Endothelial cell of umbilical vein (primary cell): ENCODE data around the gene GGTLC2. TPM values are rescaled to one million over a fixed set of nuclear protein-coding genes. Genes with fewer than 3 reads are reported as not detected.

ENCODE experiments used
- BruUV-seq: library from RNA; stranded (reverse); fragments of 400-500 nt; replicated peaks from 2 replicates; lab custom pipeline; 2021; lab: Mats Ljungman, UMichigan
- CTCF ChIA-PET: fragments of 300-600, 350-600 bp; sonication (Branson Sonifier 250); formaldehyde crosslinking; loops from one replicate; lab custom pipeline; 2021; ENCODE audit warnings: antibody characterized with exemption, inconsistent platforms; lab: Charles Lee
- POLR2A ChIA-PET: fragments of 300-600, 350-600 bp; sonication (Branson Sonifier 250); formaldehyde crosslinking; loops from one replicate; lab custom pipeline; 2021; ENCODE audit warnings: antibody characterized with exemption, inconsistent platforms; lab: Charles Lee
- DNase-seq: peaks from one replicate; pipeline ENCODE4 v3.0.0-alpha.2; 2011; ENCODE audit warnings: low read depth, low spot score
- FAIRE-seq: peaks from 2 replicates; lab custom pipeline; 2011; peaks lifted over from hg19 to GRCh38; lab: Jason Lieb, UNC
- H2AFZ ChIP-seq: 2 replicates; pipeline ENCODE4 v1.6.0; 2012; ENCODE audit warnings: low read depth, low read length, control low read depth, inconsistent platforms
- H3K27ac ChIP-seq: 2 replicates; pipeline ENCODE4 v1.5.1; 2011; ENCODE audit warnings: low read depth, mild to moderate bottlenecking, control low read depth, low read length, moderate library complexity; ENCODE audit not compliant: insufficient read depth
- H3K27me3 ChIP-seq, 2 experiments: 2 replicates each; pipeline versions ENCODE4 v1.6.0 to v1.6.1; 2011; ENCODE audit warnings: low read length in 2 of 2, mixed read lengths in 1 of 2; ENCODE audit not compliant: control insufficient read depth in 2 of 2, insufficient read depth in 2 of 2
- H3K36me3 ChIP-seq, 2 experiments: 2 replicates in 1 of 2; 3 replicates in 1 of 2; pipeline ENCODE4 v1.5.1; 2011; ENCODE audit warnings: low read length in 2 of 2, mild to moderate bottlenecking in 1 of 2, moderate library complexity in 1 of 2; ENCODE audit not compliant: control insufficient read depth in 2 of 2, insufficient read depth in 2 of 2; ENCODE audit errors: extremely low read depth in 1 of 2
- H3K4me1 ChIP-seq: 3 replicates; pipeline ENCODE4 v1.5.1; 2011; ENCODE audit warnings: mild to moderate bottlenecking, low read length; ENCODE audit not compliant: control insufficient read depth, insufficient read depth; ENCODE audit errors: extremely low read depth
- H3K4me2 ChIP-seq: 2 replicates; pipeline ENCODE4 v1.6.1; 2011; ENCODE audit warnings: low read length, control low read depth, mixed read lengths; ENCODE audit not compliant: insufficient read depth
- H3K4me3 ChIP-seq, 3 experiments: fragments of 200-600 bp in 1 of 3; sonication (generic), shearing (Covaris generic) in 1 of 3; replicated peaks in 1 of 3; 2 replicates each; pipeline ENCODE4 v1.5.1; 2011 to 2016; ENCODE audit warnings: control low read depth in 3 of 3, low read length in 3 of 3, mild to moderate bottlenecking in 2 of 3, inconsistent platforms in 1 of 3, low read depth in 1 of 3, moderate library complexity in 1 of 3; ENCODE audit not compliant: insufficient read depth in 1 of 3
- H3K79me2 ChIP-seq: 2 replicates; pipeline ENCODE4 v1.6.0; 2012; ENCODE audit warnings: low read length, inconsistent platforms; ENCODE audit not compliant: control insufficient read depth, insufficient read depth
- H3K9ac ChIP-seq: replicated peaks from 2 replicates; pipeline ENCODE3; 2011; ENCODE audit warnings: low read length, control low read depth; ENCODE audit not compliant: insufficient read depth; ENCODE audit errors: extremely low read depth
- H3K9me1 ChIP-seq: replicated peaks from 3 replicates; pipeline ENCODE4 v1.6.0; 2011; ENCODE audit warnings: mild to moderate bottlenecking, low read length; ENCODE audit not compliant: control insufficient read depth, insufficient read depth; ENCODE audit errors: extremely low read depth
- H3K9me3 ChIP-seq: replicated peaks from 2 replicates; pipeline ENCODE4 v1.5.1; 2012; ENCODE audit warnings: low read length, inconsistent platforms; ENCODE audit not compliant: control insufficient read depth, insufficient read depth
- H4K20me1 ChIP-seq: replicated peaks from 2 replicates; pipeline ENCODE3; 2011; ENCODE audit warnings: mild to moderate bottlenecking, low read length; ENCODE audit not compliant: control insufficient read depth, insufficient read depth; ENCODE audit errors: extremely low read depth
- EZH2 ChIP-seq: IDR thresholded peaks from 2 replicates; pipeline ENCODE4 v1.6.1; 2012; ENCODE audit warnings: borderline replicate concordance, low read depth, mild to moderate bottlenecking, moderate library complexity, low read length, inconsistent platforms; ENCODE audit not compliant: severe bottlenecking
- FOS ChIP-seq: IDR thresholded peaks from 2 replicates; pipeline ENCODE4 v1.6.1; 2011; ENCODE audit warnings: mild to moderate bottlenecking, low read length, moderate library complexity, borderline replicate concordance; ENCODE audit not compliant: insufficient read depth
- GATA2 ChIP-seq: IDR thresholded peaks from 2 replicates; pipeline ENCODE4 v1.7.0; 2011; ENCODE audit warnings: low read depth, mild to moderate bottlenecking, moderate library complexity, mixed read lengths, low read length; ENCODE audit not compliant: insufficient read length, insufficient read depth
- JUN ChIP-seq: IDR thresholded peaks from 2 replicates; pipeline ENCODE4 v1.6.1; 2011; ENCODE audit warnings: borderline replicate concordance, low read depth; ENCODE audit not compliant: insufficient read length, insufficient read depth
- MYC ChIP-seq: IDR thresholded peaks from one replicate; pipeline ENCODE4 v1.6.1; 2011; ENCODE audit warnings: mild to moderate bottlenecking, low read depth, low read length
- POLR2A ChIP-seq: IDR thresholded peaks from 2 replicates; pipeline ENCODE4 v1.6.1; 2012; ENCODE audit warnings: low read depth, mild to moderate bottlenecking, control low read depth, low read length
- POLR2AphosphoS5 ChIP-seq: IDR thresholded peaks from 2 replicates; pipeline ENCODE4 v1.6.1; 2012; ENCODE audit warnings: low read depth, mild to moderate bottlenecking, control low read depth, low read length, moderate library complexity; ENCODE audit not compliant: insufficient read depth
- dilution Hi-C: fragments of 300-500 bp; cut with MboI; formaldehyde crosslinking; loops from one replicate; pipeline ENCODE4 v1.15.0; 2019; ENCODE audit warnings: low sequenced_read_pairs; ENCODE audit not compliant: extremely low pct_ligation_motif_present
- intact Hi-C: fragments of 100-400 bp; cut with micrococcal nuclease; formaldehyde crosslinking; loops from one replicate; pipeline ENCODE4 v1.10.0; 2022
- polyA plus RNA-seq, 4 experiments: library from polyadenylated mRNA; depleted of rRNA in 3 of 4; stranded (reverse) in 3 of 4; unstranded in 1 of 4; fragments of >200 nt; gene quantifications; 2 replicates each; pipeline versions ENCODE4 v1.2.1 to v1.2.3, GENCODE V29; 2011 to 2012; ENCODE audit warnings: missing spikeins in 1 of 4
- total RNA-seq: library from RNA; stranded (reverse); gene quantifications from 2 replicates; pipeline ENCODE4 v1.2.3, GENCODE V29; 2021
- TF ChIP-seq, protein P1 (sequence below): IDR thresholded peaks from 2 replicates; pipeline ENCODE4 v1.6.1; 2011; ENCODE audit not compliant: insufficient read depth, insufficient read length
- TF ChIP-seq, protein P2 (sequence below), 2 donors: IDR thresholded peaks; 1 replicate in 1 of 2; 2 replicates in 1 of 2; pipeline ENCODE4 v1.5.1; 2011; ENCODE audit warnings: low read length in 2 of 2, mild to moderate bottlenecking in 2 of 2, moderate library complexity in 2 of 2, control low read depth in 1 of 2, inconsistent platforms in 1 of 2, low read depth in 1 of 2; ENCODE audit not compliant: insufficient read depth in 1 of 2; ENCODE audit errors: extremely low read depth in 1 of 2

GGTLC2 gene
- total and polyA plus RNA-seq, 2 donors (not counting 3 experiments of a cell fraction or from before 2014, with no cell fraction given): not detected

DNA sequence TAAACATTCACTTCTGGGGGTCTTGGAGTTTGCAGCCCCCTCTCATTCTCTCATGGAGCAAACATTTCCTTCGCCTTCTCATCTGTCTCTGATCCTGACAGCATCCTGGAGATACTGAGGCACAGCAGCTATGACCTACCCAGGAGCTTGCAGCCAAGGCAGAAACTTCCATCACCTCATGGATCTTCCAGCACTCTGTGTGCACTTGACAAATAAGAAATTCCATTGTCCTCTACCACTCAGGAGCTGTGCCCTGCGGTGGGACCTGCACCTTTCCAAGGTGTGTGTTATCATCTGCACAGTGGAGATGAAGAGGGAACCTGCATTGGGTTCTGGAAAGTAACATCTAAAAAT, 49.1 kb downstream of the GGTLC2 start:
- no peaks in the 10 kb centered on the region for H3K9me3 ChIP-seq
- no peak for FAIRE-seq
- intact Hi-C loops (no loop called here), dilution Hi-C loops (no loop called here)
- no peaks in the 10 kb centered on the region for H3K36me3 ChIP-seq
- H3K79me2 ChIP-seq: no peaks in the 10 kb centered on the region
- BruUV-seq: no TSS peak
- TF ChIP-seq JUN: no peak
- TF ChIP-seq FOS: no peak
- TF ChIP-seq, protein P1, sequence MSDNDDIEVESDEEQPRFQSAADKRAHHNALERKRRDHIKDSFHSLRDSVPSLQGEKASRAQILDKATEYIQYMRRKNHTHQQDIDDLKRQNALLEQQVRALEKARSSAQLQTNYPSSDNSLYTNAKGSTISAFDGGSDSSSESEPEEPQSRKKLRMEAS: no peak
- TF ChIP-seq, protein P2, sequence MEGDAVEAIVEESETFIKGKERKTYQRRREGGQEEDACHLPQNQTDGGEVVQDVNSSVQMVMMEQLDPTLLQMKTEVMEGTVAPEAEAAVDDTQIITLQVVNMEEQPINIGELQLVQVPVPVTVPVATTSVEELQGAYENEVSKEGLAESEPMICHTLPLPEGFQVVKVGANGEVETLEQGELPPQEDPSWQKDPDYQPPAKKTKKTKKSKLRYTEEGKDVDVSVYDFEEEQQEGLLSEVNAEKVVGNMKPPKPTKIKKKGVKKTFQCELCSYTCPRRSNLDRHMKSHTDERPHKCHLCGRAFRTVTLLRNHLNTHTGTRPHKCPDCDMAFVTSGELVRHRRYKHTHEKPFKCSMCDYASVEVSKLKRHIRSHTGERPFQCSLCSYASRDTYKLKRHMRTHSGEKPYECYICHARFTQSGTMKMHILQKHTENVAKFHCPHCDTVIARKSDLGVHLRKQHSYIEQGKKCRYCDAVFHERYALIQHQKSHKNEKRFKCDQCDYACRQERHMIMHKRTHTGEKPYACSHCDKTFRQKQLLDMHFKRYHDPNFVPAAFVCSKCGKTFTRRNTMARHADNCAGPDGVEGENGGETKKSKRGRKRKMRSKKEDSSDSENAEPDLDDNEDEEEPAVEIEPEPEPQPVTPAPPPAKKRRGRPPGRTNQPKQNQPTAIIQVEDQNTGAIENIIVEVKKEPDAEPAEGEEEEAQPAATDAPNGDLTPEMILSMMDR (IDR thresholded peaks at IDR 0.05; ENCODE audit: extremely low read depth in 1 of 2, insufficient read depth in 1 of 2, low read depth in 1 of 2, low read length in 2 of 2): no peak
- TF ChIP-seq MYC: no peak
- no peak for TF ChIP-seq POLR2A
- no peak for TF ChIP-seq POLR2AphosphoS5
- TF ChIP-seq GATA2: no peak
- TF ChIP-seq EZH2: no peak
- peaks cover 9% of the 10 kb centered on the region for H3K4me1 ChIP-seq
- H3K27ac ChIP-seq: no peak overlapping the region
- no peaks in the 10 kb centered on the region for H3K9me1 ChIP-seq
- DNase-seq: no peak
- no peak overlapping the region for H3K9ac ChIP-seq
- H4K20me1 ChIP-seq: no peaks in the 10 kb centered on the region
- no peak overlapping the region for H3K4me2 ChIP-seq
- no peak overlapping the region for H2AFZ ChIP-seq
- ChIA-PET POLR2A (no interaction called here), CTCF (interaction anchor here (0.9 to 2.0 kb wide), 5 partner anchors 8 to 60 kb away, joined by 3 to 8 read pairs (median 4); no protein-coding TSS in a partner anchor)
- H3K27me3 ChIP-seq: peaks cover 2 to 10% of the 10 kb centered on the region in 2 experiments
- no peak overlapping the region for H3K4me3 ChIP-seq
